ENCODE measurements around the gene CADPS2.

The CADPS2 gene

DNA sequence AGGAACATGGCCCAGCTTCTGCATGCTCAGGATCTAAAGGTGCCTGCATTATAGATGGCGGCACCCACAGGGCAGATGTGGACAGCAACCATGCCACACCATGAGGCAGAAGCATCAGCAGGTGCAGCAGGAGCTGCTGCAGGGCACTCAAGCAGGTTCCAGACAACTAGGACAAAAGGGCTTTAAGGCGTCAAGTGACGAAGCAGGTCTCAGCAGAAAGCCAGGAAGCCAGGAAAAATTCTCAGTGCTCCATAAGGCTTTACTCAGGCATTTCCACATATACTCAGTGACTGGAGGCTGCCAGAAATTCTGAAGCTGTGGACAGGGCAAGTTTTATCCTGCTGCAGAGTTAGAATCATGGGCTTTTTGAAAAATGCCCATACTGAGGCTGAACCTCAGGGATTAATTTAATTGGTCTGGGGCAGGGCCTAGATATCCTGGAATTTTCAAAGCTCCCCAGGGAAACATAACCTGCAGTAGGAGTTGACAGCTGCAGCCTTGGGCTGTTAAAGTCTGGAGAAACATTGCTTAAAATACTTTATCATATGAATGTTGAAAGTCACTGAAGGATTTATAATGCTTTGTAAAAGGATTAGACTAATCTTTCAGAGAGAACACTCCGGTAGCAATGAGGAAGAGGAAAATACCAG lies 115.4 kb downstream of the CADPS2 start:
- no peaks in the 10 kb centered on the region for H3K9me3 Mint-ChIP-seq
- H3K36me3 Mint-ChIP-seq (ENCODE audit: low read depth) = no peaks in the 10 kb centered on the region
- no peak overlapping the region for H3K27ac Mint-ChIP-seq
- intact Hi-C loops (cut with micrococcal nuclease) = no loop called here
- H3K4me1 Mint-ChIP-seq (ENCODE audit: low read depth) = no peaks in the 10 kb centered on the region
- H3K4me3 Mint-ChIP-seq = no peak overlapping the region
- H3K27me3 Mint-ChIP-seq = no peaks in the 10 kb centered on the region

DNA sequence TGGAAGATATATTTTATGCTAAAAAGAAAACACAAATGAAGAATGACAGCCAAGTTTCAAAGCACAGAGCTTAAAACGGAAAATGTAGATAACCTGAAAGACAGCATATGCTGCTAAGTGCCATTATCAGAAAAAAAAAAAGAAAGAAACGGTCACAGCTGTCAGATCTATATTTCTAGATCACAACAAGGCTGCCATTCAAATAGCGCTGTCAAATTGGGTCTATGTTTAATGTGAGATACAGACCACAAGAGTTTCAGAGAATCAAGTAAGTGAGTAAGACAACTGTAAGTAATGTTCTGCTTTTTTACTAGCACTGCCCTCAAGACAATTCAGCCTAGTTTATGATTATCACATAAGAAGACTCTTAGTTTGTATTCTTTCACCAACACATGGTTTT lies 117.4 kb downstream of the CADPS2 start:
- Mint-ChIP-seq H3K9me3 (no peaks in the 10 kb centered on the region), H3K4me1 (ENCODE audit: low read depth) (no peaks in the 10 kb centered on the region), H3K4me3 (no peak overlapping the region), H3K36me3 (ENCODE audit: low read depth) (no peaks in the 10 kb centered on the region), H3K27me3 (no peaks in the 10 kb centered on the region), H3K27ac (no peak overlapping the region)
- intact Hi-C loops (cut with micrococcal nuclease) = no loop called here

DNA sequence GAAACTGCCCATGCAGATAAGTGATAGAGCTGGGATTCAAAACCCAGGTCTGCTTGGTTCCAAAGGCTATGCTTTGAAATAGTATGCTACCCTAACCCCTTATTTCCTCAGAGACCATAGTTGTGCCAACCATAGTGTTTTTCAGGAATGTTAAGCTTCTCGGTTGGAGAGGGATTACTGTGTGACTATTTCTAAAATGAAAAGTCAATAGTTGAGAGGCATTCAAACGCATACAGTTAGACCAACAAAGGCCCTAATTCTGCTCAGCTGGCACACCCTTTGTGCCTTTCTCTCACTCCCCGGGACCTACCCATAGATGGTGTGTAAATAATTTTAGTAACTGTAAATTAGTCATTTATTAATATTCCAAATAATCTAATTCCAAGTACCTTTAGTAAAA lies 118.9 kb downstream of the CADPS2 start:
- Mint-ChIP-seq H3K27me3 (no peaks in the 10 kb centered on the region), H3K27ac (no peak overlapping the region), H3K36me3 (ENCODE audit: low read depth) (no peaks in the 10 kb centered on the region), H3K4me1 (ENCODE audit: low read depth) (no peaks in the 10 kb centered on the region), H3K9me3 (no peaks in the 10 kb centered on the region), H3K4me3 (no peak overlapping the region)
- intact Hi-C loops (cut with micrococcal nuclease) = no loop called here

DNA sequence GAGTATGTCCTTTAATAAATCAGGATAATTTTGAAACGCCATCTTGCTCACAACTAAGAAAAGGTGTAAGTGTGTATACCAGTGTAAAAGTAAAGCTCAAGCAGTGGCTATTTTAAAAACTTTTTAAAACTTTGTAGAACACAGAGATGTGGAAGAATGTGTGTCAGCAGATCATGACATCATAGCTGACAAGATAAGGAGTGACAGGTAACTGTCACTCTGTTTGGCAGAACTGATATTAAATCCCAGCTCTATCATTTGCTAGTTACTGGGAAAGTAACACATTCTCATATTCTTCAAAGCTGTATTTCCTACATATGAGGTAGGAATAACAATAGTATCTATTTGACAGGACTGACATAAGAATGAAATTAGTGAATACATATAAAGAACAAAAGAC lies 119.7 kb downstream of the CADPS2 start:
- Mint-ChIP-seq H3K9me3 (no peaks in the 10 kb centered on the region), H3K36me3 (ENCODE audit: low read depth) (no peaks in the 10 kb centered on the region), H3K27me3 (no peaks in the 10 kb centered on the region), H3K4me1 (ENCODE audit: low read depth) (no peaks in the 10 kb centered on the region), H3K27ac (no peak overlapping the region), H3K4me3 (no peak overlapping the region)
- intact Hi-C loops (cut with micrococcal nuclease) = no loop called here

DNA sequence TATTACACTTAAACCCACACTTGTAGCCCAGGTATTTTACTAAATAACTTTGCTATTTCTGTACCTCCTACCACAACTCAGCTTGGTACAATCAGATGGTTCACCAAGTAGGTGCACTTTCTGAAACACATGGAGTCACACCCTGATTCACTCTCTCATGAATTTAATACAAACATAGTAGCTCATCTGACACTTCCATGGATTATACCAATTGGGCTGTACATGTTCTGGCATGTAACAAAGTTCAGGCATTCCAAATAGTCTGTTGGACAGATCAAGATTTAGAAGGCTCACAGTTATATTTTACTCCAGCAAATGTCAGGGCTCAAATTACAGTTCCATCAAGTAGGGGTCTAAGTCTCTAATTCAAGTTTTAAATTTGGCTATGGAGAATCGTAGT lies 121.4 kb downstream of the CADPS2 start:
- intact Hi-C loops (cut with micrococcal nuclease) = no loop called here
- no peak overlapping the region for H3K27ac Mint-ChIP-seq
- no peaks in the 10 kb centered on the region for H3K36me3 Mint-ChIP-seq (ENCODE audit: low read depth)
- no peaks in the 10 kb centered on the region for H3K9me3 Mint-ChIP-seq
- no peaks in the 10 kb centered on the region for H3K4me1 Mint-ChIP-seq (ENCODE audit: low read depth)
- no peak overlapping the region for H3K4me3 Mint-ChIP-seq
- H3K27me3 Mint-ChIP-seq = no peaks in the 10 kb centered on the region

GRCh38 chr7:122764020-122764419 lies 122.2 kb downstream of the CADPS2 start:
- Mint-ChIP-seq H3K27me3 (no peaks in the 10 kb centered on the region), H3K36me3 (ENCODE audit: low read depth) (no peaks in the 10 kb centered on the region), H3K4me1 (ENCODE audit: low read depth) (no peaks in the 10 kb centered on the region), H3K4me3 (no peak overlapping the region), H3K27ac (no peak overlapping the region), H3K9me3 (no peaks in the 10 kb centered on the region)
- intact Hi-C loops (cut with micrococcal nuclease) = no loop called here

GRCh38 chr7:122762071-122762470 lies 124.2 kb downstream of the CADPS2 start:
- no peaks in the 10 kb centered on the region for H3K4me1 Mint-ChIP-seq (ENCODE audit: low read depth)
- no peaks in the 10 kb centered on the region for H3K27me3 Mint-ChIP-seq
- H3K36me3 Mint-ChIP-seq (ENCODE audit: low read depth) = no peaks in the 10 kb centered on the region
- intact Hi-C loops (cut with micrococcal nuclease) = no loop called here
- no peak overlapping the region for H3K4me3 Mint-ChIP-seq
- no peak overlapping the region for H3K27ac Mint-ChIP-seq
- H3K9me3 Mint-ChIP-seq = no peaks in the 10 kb centered on the region

DNA sequence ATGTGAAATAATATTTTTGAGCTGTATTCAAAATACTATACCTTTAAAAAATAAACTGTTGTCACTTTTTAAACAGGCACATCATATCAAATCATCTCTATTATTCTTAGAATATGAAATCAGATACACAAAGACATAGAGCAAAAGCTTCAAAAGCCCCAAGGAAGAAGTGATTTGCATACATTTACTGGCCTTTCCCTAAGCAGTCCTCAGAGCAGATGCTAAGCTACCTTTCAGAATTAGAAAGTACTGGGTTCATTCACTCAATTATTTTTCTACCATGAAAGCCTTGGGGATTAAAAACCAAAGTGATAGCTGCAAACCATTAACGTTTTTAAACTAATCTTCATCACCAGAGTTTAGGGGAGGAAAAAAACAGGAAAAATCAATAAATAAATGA lies 127.8 kb downstream of the CADPS2 start:
- Mint-ChIP-seq H3K4me3 (no peak overlapping the region), H3K9me3 (no peaks in the 10 kb centered on the region), H3K27ac (no peak overlapping the region), H3K27me3 (no peaks in the 10 kb centered on the region), H3K4me1 (ENCODE audit: low read depth) (no peaks in the 10 kb centered on the region), H3K36me3 (ENCODE audit: low read depth) (no peaks in the 10 kb centered on the region)
- intact Hi-C loops (cut with micrococcal nuclease) = no loop called here

DNA sequence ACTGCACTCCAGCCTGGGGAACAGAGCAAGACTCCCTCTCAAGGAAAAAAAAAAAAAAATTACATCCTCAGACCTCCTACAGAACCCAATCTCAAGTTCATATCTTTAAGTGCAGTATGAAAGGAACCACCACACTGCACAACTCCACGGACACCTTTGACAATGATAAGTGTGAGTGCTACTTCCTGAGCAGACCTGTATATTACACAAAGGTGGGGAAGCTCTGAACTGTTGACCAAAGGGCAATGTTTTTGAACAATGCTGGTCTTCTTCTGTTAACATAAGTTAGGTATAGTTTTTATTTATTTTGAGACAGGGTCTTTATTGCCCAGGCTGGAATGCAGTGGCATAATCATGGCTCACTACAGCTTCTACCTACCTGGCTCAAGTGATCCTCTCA lies 129.4 kb downstream of the CADPS2 start:
- intact Hi-C loops (cut with micrococcal nuclease) = no loop called here
- Mint-ChIP-seq H3K27ac (no peak overlapping the region), H3K9me3 (no peaks in the 10 kb centered on the region), H3K4me1 (ENCODE audit: low read depth) (no peaks in the 10 kb centered on the region), H3K27me3 (no peaks in the 10 kb centered on the region), H3K36me3 (ENCODE audit: low read depth) (no peaks in the 10 kb centered on the region), H3K4me3 (no peak overlapping the region)

GRCh38 chr7:122755696-122756095 lies 130.6 kb downstream of the CADPS2 start:
- Mint-ChIP-seq H3K27me3 (no peaks in the 10 kb centered on the region), H3K4me1 (ENCODE audit: low read depth) (no peaks in the 10 kb centered on the region), H3K27ac (no peak overlapping the region), H3K36me3 (ENCODE audit: low read depth) (no peaks in the 10 kb centered on the region), H3K4me3 (no peak overlapping the region), H3K9me3 (no peaks in the 10 kb centered on the region)
- intact Hi-C loops (cut with micrococcal nuclease) = no loop called here

- no peaks in the 10 kb centered on the region for H3K9me3 Mint-ChIP-seq
- H3K27ac Mint-ChIP-seq = no peak overlapping the region
- H3K36me3 Mint-ChIP-seq (ENCODE audit: low read depth) = no peaks in the 10 kb centered on the region
- intact Hi-C loops (cut with micrococcal nuclease) = no loop called here
- H3K27me3 Mint-ChIP-seq = no peaks in the 10 kb centered on the region
- no peak overlapping the region for H3K4me3 Mint-ChIP-seq
- H3K4me1 Mint-ChIP-seq (ENCODE audit: low read depth) = no peaks in the 10 kb centered on the region
Measured at GRCh38 chr7:122752583-122752982, 133.7 kb downstream of the CADPS2 start.

- Mint-ChIP-seq H3K4me1 (ENCODE audit: low read depth) (no peaks in the 10 kb centered on the region), H3K27me3 (no peaks in the 10 kb centered on the region), H3K4me3 (no peak overlapping the region), H3K36me3 (ENCODE audit: low read depth) (no peaks in the 10 kb centered on the region), H3K27ac (no peak overlapping the region), H3K9me3 (no peaks in the 10 kb centered on the region)
- intact Hi-C loops (cut with micrococcal nuclease) = no loop called here
Measured at GRCh38 chr7:122750389-122750788, 135.9 kb downstream of the CADPS2 start.

GRCh38 chr7:122748195-122748594 lies 138.1 kb downstream of the CADPS2 start:
- intact Hi-C loops (cut with micrococcal nuclease) = no loop called here
- H3K36me3 Mint-ChIP-seq (ENCODE audit: low read depth) = no peaks in the 10 kb centered on the region
- H3K4me3 Mint-ChIP-seq = no peak overlapping the region
- no peaks in the 10 kb centered on the region for H3K27me3 Mint-ChIP-seq
- H3K27ac Mint-ChIP-seq = no peak overlapping the region
- no peaks in the 10 kb centered on the region for H3K9me3 Mint-ChIP-seq
- no peaks in the 10 kb centered on the region for H3K4me1 Mint-ChIP-seq (ENCODE audit: low read depth)

DNA sequence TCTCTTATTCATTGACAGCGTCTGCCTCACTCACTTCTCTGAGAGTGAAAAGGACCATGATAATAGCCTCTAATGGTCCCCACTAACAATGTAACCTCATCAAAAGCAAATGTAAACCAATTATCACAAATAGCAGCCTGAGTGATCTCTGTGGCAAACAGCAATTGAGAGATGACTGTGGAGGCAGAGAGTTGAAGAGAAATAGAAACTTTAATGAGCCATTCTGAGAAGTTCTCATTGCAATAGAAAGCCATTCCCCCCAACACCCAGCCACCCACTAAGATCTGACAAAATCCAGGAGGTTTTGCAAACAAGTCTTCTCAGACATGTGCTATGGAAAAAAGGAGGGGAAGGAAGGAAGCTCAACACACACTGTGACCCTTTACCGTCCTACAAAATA lies 139.3 kb downstream of the CADPS2 start:
- H3K27ac Mint-ChIP-seq = no peak overlapping the region
- no peaks in the 10 kb centered on the region for H3K27me3 Mint-ChIP-seq
- intact Hi-C loops (cut with micrococcal nuclease) = no loop called here
- no peak overlapping the region for H3K4me3 Mint-ChIP-seq
- H3K9me3 Mint-ChIP-seq = no peaks in the 10 kb centered on the region
- H3K4me1 Mint-ChIP-seq (ENCODE audit: low read depth) = no peaks in the 10 kb centered on the region
- H3K36me3 Mint-ChIP-seq (ENCODE audit: low read depth) = no peaks in the 10 kb centered on the region

- H3K9me3 Mint-ChIP-seq = no peaks in the 10 kb centered on the region
- intact Hi-C loops (cut with micrococcal nuclease) = no loop called here
- no peaks in the 10 kb centered on the region for H3K27me3 Mint-ChIP-seq
- no peak overlapping the region for H3K27ac Mint-ChIP-seq
- H3K4me1 Mint-ChIP-seq (ENCODE audit: low read depth) = no peaks in the 10 kb centered on the region
- no peaks in the 10 kb centered on the region for H3K36me3 Mint-ChIP-seq (ENCODE audit: low read depth)
- no peak overlapping the region for H3K4me3 Mint-ChIP-seq
Measured at GRCh38 chr7:122743211-122743610, 143.0 kb downstream of the CADPS2 start.
